Skeletal muscle tissue (tissue), 4 donors: ENCODE results near the gene CFD. TPM values are rescaled to one million over a fixed set of nuclear protein-coding genes. Genes with fewer than 3 reads are reported as not detected.

Experiments used
- H3K27ac ChIP-seq: one replicate; pipeline ENCODE4 v1.7.0; 2013; ENCODE audit warnings: mild to moderate bottlenecking, low read depth, low read length, inconsistent platforms
- H3K27me3 ChIP-seq, 3 donors: one replicate each; pipeline ENCODE4 v1.7.0; 2013; ENCODE audit warnings: low read length in 3 of 3; ENCODE audit not compliant: control insufficient read depth in 3 of 3, insufficient read depth in 3 of 3
- H3K36me3 ChIP-seq, 3 donors: one replicate each; pipeline ENCODE4 v1.7.0; 2013; ENCODE audit warnings: low read length in 3 of 3; ENCODE audit not compliant: control insufficient read depth in 3 of 3, insufficient read depth in 3 of 3
- H3K4me1 ChIP-seq, 3 donors: one replicate each; pipeline ENCODE4 v1.7.0; 2013; ENCODE audit warnings: low read length in 3 of 3, mild to moderate bottlenecking in 3 of 3; ENCODE audit not compliant: control insufficient read depth in 3 of 3, insufficient read depth in 3 of 3
- H3K4me3 ChIP-seq, 3 donors: one replicate each; pipeline ENCODE4 v1.7.0; 2013; ENCODE audit warnings: low read length in 3 of 3
- H3K9ac ChIP-seq, 3 donors: one replicate each; pipeline ENCODE4 v1.7.0; 2013; ENCODE audit warnings: low read length in 3 of 3, mild to moderate bottlenecking in 3 of 3, moderate library complexity in 2 of 3, low read depth in 1 of 3
- H3K9me3 ChIP-seq, 3 donors: one replicate each; pipeline ENCODE4 v1.7.0; 2013; ENCODE audit warnings: low read length in 3 of 3; ENCODE audit not compliant: control insufficient read depth in 3 of 3
- total RNA-seq: library from RNA; depleted of rRNA; stranded (reverse); fragments of >200 nt; gene quantifications from one replicate; pipeline ENCODE4 v1.2.3, GENCODE V29; 2014
- donor health status: Osteomylitis.

CFD gene
- total RNA-seq, 1 donor from 2014 or later = 33.4 TPM

DNA sequence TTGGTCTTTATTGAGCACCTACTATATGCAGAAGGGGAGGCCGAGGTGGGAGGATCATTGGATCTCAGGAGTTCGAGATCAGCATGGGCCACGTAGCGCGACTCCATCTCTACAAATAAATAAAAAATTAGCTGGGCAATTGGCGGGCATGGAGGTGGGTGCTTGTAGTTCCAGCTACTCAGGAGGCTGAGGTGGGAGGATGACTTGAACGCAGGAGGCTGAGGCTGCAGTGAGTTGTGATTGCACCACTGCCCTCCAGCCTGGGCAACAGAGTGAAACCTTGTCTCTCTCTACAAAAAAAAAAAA lies 3.8 kb downstream of the CFD start:
- Histone ChIP-seq H3K36me3 (peaks cover 8 to 11% (median 9%) of the 10 kb centered on the region in 3 donors), H3K27ac (no peak overlapping the region), H3K4me1 (peaks cover 0 to 7% (median 7%) of the 10 kb centered on the region in 3 donors), H3K27me3 (peaks cover 15 to 34% (median 24%) of the 10 kb centered on the region in 3 donors), H3K9ac (no peak overlapping the region), H3K4me3 (no peak overlapping the region), H3K9me3 (no peaks in the 10 kb centered on the region)

DNA sequence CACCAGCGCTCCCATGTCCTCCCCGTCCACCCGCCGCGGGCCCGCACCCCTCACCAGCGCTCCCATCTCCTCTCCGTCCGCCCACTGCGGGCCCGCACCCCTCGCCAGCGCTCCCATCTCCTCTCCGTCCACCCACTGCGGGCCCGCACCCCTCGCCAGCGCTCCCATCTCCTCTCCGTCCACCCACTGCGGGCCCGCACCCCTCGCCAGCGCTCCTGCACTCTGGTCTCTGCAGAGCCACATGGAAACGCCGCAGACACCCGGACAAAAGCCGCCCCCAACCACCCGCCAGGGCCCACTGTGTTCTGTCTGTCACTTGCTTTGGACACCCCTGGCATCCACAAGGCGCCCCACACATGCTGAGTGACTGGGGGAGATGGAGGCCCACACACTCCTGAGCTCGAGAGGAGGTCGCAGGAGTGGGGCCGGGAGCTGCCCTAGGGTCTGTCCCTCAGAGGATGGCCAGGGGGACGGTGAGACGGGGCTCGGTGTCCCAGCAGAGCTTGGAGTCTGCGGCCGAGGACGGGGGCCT lies 7.4 kb downstream of the CFD start:
- Histone ChIP-seq H3K9ac (no peak overlapping the region), H3K27me3 (peaks cover 0 to 6% (median 6%) of the 10 kb centered on the region in 3 donors), H3K27ac (no peak overlapping the region), H3K4me3 (no peak overlapping the region), H3K4me1 (peaks cover under 1 to 13% (median 5%) of the 10 kb centered on the region in 3 donors), H3K36me3 (peaks cover 17 to 33% (median 18%) of the 10 kb centered on the region in 3 donors), H3K9me3 (no peaks in the 10 kb centered on the region)

DNA sequence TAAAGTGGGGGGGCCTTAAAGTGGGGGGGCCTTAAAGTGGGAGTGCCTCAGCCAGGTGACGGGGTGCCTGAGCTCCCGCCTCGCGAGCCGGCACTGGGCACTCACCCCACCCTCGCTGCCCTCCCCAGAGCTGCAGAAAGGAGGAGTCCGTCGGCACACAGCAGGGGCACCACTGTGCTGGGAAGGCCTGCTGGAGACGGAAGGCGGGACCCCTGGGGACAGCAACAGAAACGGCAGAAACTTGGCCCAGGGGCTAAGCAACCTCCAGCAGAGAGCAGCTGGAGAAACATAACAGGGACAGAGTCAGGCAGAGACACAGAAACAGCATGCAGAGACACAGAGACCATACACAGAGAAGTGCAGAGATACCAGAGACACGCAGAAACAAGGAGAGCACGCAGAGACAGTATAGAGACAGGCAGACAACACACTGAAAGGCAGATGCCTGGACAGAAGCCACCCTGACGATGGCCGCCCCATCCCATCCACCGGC lies 7.9 kb downstream of the CFD start:
- no peaks in the 10 kb centered on the region for H3K9me3 ChIP-seq
- H3K27ac ChIP-seq = no peak overlapping the region
- H3K9ac ChIP-seq = no peak overlapping the region
- no peak overlapping the region for H3K4me3 ChIP-seq
- peaks cover 4 to 13% (median 5%) of the 10 kb centered on the region in 3 donors for H3K4me1 ChIP-seq
- H3K36me3 ChIP-seq = peaks cover 17 to 33% (median 22%) of the 10 kb centered on the region in 3 donors
- H3K27me3 ChIP-seq = peaks cover 0 to 6% (median 6%) of the 10 kb centered on the region in 3 donors

DNA sequence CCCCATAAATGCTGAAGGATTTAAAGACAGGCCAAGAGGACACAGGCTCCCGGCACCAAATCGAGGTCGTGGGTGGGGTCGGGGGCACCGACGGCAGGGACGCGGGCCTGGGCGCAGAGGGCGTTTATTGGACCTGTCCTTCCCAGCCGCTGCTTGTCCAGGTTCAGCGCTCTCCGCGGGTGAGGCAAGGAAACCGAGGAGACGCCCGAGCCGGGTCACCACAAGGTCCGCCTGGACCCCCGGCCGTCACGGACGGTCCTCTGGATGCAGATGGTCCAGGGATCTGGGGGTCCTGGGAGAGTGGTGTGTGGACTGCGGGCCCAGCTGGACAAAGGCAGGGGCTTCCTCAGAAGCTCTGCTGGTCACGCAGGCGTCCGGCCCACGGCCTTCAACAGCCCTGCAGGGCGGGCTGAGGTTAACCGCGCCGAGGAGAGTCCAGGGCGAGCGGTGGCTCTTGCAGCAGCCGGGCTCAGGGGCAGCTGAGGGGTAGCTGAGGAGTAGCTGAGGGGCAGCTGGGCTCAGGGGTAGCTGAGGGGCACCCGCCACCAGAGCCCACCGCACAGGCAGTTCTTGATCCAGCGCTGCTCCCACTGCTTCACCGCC lies 8.5 kb downstream of the CFD start:
- peaks cover 4 to 12% (median 5%) of the 10 kb centered on the region in 3 donors for H3K4me1 ChIP-seq
- no peak overlapping the region for H3K27ac ChIP-seq
- peaks cover 17 to 33% (median 22%) of the 10 kb centered on the region in 3 donors for H3K36me3 ChIP-seq
- peaks cover 0 to 4% (median 3%) of the 10 kb centered on the region in 3 donors for H3K27me3 ChIP-seq
- H3K4me3 ChIP-seq = no peak overlapping the region
- H3K9me3 ChIP-seq = no peaks in the 10 kb centered on the region
- no peak overlapping the region for H3K9ac ChIP-seq

DNA sequence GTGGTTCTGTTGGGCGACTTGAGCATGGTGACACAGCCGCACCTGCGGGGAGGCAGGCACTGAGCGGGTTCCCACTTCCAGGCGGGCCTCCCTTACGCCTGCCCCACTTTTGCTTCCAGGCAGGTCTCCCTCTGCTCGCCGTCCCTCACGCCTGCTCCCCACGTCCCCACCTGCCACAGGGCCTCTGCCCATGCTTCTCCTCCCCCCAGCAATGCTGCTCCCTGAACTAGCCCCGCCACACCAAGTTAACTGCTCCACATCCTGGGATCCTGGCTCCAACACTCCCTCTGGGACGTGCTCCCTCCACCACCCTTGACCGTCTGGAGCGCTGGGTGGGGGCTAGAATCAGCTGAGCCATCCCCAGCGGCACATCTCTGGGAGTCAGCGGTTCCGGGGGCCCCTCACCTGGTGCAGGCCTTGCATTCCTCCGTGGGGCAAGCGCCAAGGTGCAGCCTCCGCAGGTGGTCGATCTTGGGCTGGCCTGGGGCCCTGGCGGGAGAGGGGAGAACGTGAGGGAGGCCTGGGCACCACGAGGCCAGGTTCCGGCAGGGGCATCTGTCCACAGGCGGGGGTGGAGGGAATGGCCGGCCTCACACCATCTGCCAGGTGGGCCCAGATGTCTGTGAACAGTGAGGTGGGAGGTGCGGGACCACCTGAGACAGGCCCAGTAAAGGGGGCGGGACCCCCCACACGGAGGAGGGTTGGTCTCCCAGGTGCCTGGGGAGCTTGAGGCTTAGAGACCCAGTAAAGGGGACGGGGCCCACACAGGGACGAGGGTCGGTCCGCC lies 9.2 kb downstream of the CFD start:
- peak overlapping the region; percentile 64 for H3K27ac ChIP-seq
- peaks cover 4 to 9% (median 5%) of the 10 kb centered on the region in 3 donors for H3K4me1 ChIP-seq
- no peaks in the 10 kb centered on the region for H3K9me3 ChIP-seq
- H3K4me3 ChIP-seq = no peak overlapping the region
- H3K27me3 ChIP-seq = no peaks in the 10 kb centered on the region
- no peak overlapping the region for H3K9ac ChIP-seq
- H3K36me3 ChIP-seq = peaks cover 17 to 33% (median 26%) of the 10 kb centered on the region in 3 donors

DNA sequence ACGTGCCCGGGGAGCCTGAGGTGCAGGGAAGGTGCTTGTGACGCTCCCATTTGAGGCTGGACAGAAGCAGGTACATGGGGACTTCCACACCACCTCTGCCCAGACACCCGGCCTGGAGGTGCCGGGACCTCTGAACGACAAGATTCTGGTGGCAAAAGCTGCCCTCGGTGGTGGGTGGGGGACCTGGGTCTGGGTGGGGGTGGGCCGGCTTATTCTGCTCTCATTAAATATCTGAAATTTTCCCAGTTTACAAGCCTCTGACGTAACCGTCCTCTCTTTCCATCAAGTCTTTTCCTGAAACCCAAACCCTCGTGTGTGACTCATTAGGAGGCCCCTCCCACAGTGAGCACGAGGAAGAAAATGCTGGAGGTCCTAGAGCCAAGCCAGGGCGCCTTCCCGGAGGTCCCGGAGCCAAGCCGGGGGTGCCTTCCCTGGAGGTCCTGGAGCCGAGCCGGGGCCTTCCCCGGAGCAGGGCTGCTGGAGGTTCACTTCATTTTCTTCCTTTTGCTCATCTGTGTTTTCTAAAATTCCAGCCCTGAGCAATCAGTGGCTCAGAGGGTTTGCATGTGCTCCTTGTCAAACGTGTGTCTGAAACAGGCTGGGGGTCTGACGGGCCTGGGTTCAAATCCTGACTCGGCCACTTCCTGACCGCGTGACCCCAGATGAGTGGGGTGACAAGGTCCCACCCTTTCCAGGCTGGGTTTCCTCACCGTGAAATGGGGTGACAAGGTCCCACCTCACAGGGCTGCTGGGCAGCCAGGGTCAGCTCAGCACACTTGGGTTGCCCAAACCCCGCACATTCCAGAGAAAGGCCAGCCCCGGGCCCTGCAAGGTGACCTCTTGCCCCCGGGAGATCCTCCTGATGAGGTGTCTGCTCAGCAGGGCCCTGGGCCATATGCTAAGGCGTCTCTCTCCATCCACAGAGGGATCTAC lies 10.0 kb downstream of the CFD start:
- H3K9ac ChIP-seq = no peak overlapping the region
- H3K36me3 ChIP-seq = peaks cover 21 to 33% (median 28%) of the 10 kb centered on the region in 3 donors

DNA sequence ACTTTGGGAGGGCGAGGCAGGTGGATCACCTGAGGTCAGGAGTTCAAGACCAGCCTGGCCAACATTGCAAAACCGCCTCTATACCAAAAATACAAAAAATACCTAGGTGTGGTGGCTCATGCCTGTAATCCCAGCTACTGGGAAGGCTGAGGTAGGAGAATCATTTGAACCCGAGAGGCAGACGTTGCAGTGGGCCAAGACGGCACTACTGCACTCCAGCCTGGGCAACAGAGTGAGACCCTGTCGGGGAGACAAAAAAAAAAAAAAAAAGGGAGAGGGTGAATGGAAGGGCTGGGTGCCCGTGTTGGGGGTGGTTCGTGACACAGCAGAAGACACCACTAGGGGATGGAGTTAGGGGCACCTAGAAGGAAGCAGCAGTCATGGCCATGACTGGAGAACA lies 10.8 kb downstream of the CFD start:
- Histone ChIP-seq H3K27ac (no peak overlapping the region), H3K27me3 (no peaks in the 10 kb centered on the region), H3K4me3 (no peak overlapping the region), H3K9ac (no peak overlapping the region), H3K9me3 (no peaks in the 10 kb centered on the region), H3K36me3 (peaks cover 24 to 35% (median 30%) of the 10 kb centered on the region in 3 donors), H3K4me1 (peaks cover 3 to 9% (median 4%) of the 10 kb centered on the region in 3 donors)

More for the DNA sequence above, 10.0 kb downstream of the CFD start:
- no peaks in the 10 kb centered on the region for H3K9me3 ChIP-seq
- no peaks in the 10 kb centered on the region for H3K27me3 ChIP-seq
- peaks cover 3 to 9% (median 4%) of the 10 kb centered on the region in 3 donors for H3K4me1 ChIP-seq
- peak overlapping the region; percentile 64 for H3K27ac ChIP-seq
- no peak overlapping the region for H3K4me3 ChIP-seq

DNA sequence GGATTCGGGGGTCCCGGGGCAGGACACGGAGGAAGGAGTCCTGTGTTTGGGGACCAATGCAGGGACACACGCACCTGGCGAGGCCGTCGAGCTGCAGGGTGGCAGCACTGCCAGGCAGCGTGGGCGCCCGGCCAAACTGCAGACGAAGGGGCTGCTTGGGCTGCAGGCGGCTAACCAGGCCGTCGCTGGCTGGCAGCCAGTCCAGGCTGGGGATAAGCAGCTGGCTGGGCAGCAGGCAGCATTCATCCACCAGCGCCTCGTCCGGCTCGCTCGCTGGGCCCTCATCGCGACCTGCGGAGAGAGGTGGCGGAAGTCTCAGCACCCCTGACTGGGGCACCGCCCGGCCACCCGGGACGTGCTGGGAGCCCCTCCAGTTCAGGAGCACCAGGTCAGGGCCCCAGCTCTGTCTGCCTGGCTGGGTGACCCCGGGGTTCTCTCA lies 11.5 kb downstream of the CFD start:
- no peak overlapping the region for H3K27ac ChIP-seq
- no peaks in the 10 kb centered on the region for H3K27me3 ChIP-seq
- H3K4me3 ChIP-seq = no peak overlapping the region
- H3K9ac ChIP-seq = no peak overlapping the region
- H3K36me3 ChIP-seq = peaks cover 28 to 42% (median 30%) of the 10 kb centered on the region in 3 donors
- no peaks in the 10 kb centered on the region for H3K9me3 ChIP-seq
- H3K4me1 ChIP-seq = peaks cover 3 to 9% (median 4%) of the 10 kb centered on the region in 3 donors

DNA sequence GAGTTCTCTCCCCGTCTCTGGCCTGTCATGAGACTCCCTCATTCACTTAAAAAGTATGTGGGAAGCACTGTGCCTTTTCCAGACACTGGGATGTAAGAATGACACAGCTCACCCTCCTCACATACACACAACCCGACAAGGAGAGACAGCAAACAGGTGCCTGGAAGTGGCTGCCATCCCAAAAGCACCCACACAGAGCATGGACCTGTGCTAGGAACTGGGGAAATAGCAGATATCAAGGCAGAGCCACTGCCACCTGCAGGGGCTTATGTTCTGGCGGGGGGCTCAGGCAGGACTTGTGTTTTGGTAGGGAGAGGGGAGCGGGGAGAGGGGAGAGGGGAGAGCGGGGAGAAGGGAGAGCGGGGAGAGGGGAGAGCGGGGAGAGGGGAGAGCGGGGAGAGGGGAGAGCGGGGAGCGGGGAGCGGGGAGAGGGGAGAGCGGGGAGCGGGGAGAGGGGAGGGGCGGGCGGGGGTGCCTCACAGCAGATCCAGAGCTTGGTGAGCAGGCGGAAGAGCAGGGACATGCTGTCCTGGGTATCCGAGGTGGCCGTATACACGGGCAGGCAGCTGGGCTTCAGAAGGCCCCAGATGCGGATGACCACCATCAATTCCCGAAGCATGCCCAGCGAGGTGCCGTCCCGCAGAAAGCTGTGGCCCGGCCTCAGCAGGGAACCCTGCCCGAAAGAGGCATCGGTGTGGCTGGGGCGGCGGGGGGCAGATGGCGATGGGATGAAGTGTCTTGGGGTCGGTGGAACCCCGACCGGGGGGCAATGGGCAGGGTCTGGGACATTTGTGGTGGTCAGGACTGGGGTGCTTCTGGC lies 12.2 kb downstream of the CFD start:
- Histone ChIP-seq H3K4me3 (no peak overlapping the region), H3K27ac (no peak overlapping the region), H3K36me3 (peaks cover 32 to 46% (median 34%) of the 10 kb centered on the region in 3 donors), H3K9ac (peak overlapping the region in 1 of 3 donors; percentile 25), H3K27me3 (no peaks in the 10 kb centered on the region), H3K4me1 (peaks cover 3 to 9% (median 4%) of the 10 kb centered on the region in 3 donors), H3K9me3 (no peaks in the 10 kb centered on the region)
